Tongue (tissue), 2 donors: ENCODE measurements around the gene EXOC4. TPM values are rescaled to one million over a fixed set of nuclear protein-coding genes. Genes with fewer than 3 reads are reported as not detected.
A peak's percentile ranks its signal among the peaks of the same experiment; 100 is the strongest.

Source experiments
- DNase-seq: peaks from one replicate; pipeline ENCODE4 v3.0.0-alpha.2; 2015
- total RNA-seq: library from RNA; depleted of rRNA; stranded (reverse); fragments of >200 nt; gene quantifications from one replicate; pipeline ENCODE4 v1.2.3, GENCODE V29; 2014

EXOC4 gene
- total RNA-seq, 1 donor from 2014 or later = 140 TPM

DNA sequence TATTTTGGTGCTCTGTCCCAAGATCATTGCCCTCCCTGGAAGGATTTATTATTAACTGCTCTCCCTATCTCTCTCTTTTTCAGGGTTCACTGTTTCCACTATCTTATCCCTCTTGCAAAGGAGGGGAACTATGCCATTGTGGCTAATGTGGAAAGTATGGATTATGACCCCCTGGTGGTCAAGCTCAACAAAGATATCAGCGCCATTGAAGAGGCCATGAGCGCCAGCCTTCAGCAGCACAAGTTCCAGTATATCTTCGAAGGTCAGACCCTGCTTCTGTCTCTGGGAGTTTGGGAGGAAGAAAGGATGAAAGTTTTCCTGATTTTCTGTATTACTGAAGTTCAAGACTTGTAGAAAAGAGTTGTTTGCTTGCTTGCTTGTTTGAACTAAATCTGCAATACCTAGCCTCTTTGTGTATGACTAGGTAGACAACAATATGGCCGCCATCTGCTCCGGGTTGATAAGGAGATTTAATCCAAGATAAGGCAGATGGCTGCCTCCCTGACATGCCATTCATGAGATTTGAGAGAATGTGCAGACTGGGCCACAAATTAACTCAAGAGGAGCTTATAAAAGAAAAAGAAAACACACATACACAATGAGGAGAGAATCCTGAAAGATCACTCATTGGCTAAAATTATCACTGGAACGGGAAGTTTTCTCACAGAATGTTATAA lies 752.1 kb downstream of the EXOC4 start:
- no peak for DNase-seq

DNA sequence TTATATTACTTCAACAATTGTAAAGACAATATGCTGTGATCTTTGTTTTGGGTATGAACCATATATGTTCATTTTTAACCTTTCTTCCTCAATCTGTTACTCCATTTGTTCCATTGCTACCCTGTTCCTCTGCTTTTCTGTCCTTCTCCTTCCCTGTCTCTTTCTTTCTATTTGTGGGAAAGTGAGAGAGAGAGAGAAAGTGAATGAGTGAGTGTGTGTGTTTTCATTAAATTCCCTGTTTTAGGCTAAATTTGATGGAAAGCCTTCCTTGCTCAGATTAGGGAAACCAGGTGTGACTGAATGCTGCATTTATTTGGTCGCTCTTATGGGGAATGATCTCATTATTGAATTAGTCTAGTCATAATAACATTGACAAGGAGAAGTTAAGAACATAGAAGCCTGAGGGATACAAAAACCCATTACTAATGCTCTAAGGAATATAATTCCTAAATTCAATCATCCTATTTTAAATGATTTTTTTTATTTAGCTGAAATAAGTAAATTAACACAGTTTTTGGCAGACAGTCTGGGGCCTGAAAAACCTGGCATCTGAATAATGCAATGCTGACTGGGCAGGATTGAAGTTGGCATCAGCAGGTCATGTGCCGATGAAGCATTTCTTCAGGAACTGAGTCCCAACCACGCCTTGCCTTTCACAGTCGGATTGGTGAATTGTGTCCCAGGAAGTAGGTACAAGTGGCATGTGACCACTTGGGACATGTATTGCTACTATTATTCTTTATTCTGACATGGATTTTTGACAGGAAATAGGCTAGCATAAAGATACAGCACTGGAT lies 756.6 kb downstream of the EXOC4 start:
- no peak for DNase-seq

DNA sequence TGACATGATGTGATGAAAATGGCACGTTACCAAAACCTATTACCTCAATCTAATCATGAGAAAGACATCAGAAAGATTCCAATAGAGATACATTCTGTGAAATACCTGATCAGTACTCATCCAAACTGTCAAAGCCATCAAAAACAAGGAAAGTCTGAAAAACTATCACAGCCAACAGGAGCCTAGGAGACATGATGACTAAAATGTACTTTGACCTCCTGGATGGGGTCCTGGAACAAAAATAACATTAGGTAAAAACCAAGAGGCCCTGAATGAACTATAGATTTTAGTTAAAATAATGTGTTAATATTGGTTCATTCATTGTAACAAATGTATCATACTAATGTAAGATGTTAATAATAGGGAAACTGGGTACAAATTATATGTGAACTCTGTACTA lies 760.4 kb downstream of the EXOC4 start:
- no peak for DNase-seq

DNA sequence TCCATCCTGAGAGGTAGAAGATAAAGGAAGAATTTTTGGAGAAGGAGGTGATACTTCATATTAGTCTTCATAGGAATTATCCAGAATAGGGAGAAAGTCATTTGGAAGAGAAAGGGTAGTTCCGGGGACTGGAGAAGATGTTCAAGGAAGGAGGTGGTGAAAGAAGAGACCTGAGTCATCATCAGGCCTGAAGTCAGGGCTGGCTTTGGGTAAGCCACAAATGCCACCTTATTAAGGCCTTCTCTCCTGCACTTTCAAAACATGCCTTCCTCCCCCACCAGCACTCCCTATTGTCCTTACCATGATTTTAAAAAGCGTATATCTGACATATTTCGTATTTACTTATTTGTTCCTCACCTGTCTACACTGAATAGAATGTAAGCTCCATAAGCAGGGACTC lies 762.1 kb downstream of the EXOC4 start:
- DNase-seq = no peak

DNA sequence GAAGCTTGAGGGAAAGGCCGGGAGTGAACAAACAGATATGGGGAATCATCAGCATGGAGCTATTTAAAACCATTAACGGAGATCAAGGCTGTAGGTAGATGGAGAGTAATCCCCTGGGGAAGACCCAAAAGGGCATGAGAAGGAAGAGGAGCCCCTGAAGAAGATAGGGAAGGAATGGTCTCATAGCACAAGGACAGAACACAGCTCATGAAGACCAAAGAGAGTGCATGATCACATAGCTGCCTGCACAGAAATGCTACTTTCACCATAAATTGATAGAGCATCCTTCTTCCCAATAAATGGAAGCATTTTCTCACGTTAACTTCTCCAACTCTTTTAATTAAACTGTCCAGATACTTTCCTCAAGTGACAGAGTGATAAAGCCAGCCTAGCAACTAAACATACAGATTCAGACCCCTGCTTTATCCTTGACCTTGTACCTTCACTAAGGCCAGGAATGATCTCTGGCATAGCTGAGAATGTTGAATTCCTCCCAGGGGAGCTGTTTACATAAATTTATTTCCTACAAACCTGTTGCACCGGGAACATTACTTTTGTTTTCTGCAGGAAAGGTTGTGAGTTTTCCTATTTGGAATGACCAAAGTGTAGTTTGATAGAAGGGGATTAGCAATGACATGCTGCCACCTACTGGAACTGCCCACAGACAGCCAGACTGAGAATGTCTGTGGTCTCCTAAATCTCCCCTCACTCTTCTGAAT lies 763.5 kb downstream of the EXOC4 start:
- peak; percentile 70 for DNase-seq

DNA sequence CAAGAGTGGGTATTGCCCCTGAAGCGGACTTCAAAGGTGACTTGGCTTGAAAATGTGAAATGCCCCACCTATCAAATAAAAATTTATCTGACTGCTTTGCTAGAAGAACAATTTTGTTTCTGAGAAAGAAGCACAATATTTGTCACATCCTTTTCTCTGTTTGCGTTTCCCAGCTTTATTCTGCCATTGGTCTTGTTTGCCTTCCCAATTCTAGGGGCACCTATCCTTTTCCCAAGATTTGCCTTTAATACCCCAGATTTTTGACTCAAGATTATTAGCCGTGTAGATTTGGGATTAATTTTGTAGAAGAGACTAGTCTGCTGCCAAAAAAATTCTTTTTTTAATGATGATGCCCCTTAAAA lies 764.0 kb downstream of the EXOC4 start:
- no peak for DNase-seq

DNA sequence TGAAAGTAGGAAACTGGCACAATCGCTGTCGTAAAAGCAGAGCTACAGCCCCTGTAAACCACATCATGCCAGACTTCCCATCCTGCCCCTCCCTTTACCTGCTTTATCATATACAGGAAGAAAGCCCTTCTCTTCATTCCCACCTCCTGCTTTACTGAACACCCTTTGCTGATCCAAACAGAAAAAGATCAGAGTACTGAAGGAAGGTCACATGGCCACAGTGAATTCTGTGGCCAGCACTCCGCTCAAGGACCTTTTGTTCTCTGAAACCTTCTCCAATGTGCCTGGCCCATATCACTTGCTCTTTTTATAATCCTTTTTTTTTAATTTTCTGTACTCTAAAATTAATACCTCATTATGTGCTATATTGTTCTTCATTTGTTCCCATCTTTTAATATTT lies 765.4 kb downstream of the EXOC4 start:
- DNase-seq = no peak

DNA sequence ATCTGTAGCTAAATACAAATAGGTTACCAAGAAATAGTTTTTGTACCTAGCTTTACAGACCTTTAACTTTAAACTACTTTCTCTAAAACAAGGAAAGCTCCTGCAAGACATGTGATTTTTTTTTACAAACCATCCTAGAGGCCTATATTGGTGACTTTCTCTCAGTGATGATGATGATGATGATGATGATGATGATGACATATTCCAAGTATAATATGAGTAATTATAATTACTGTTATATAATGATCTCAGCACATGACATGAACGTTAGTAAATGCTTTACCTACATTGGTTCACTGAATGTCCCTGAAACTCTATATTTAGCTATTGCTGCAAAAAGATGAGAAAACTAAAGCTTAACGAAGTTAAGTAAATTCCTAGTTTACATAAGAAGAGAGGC lies 766.4 kb downstream of the EXOC4 start:
- DNase-seq = no peak

DNA sequence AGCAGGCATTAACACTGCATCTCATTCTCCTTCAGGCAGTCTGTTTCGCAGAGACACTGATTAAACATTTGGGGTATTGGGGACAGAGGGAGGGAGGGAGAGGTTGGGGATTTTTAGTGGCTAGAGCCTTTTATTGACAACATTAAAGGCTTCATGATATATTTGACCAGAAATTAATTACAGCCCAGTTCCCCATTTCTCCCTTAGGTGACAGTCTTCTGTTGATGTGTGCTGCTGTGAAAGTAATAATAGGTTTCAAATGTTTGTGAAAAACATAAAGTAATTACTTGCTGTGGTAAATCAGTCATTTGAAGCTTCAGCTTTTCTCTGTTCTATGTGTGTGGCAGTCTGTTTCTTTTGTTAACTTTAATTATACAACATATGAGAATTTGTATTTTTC lies 769.0 kb downstream of the EXOC4 start:
- no peak for DNase-seq

DNA sequence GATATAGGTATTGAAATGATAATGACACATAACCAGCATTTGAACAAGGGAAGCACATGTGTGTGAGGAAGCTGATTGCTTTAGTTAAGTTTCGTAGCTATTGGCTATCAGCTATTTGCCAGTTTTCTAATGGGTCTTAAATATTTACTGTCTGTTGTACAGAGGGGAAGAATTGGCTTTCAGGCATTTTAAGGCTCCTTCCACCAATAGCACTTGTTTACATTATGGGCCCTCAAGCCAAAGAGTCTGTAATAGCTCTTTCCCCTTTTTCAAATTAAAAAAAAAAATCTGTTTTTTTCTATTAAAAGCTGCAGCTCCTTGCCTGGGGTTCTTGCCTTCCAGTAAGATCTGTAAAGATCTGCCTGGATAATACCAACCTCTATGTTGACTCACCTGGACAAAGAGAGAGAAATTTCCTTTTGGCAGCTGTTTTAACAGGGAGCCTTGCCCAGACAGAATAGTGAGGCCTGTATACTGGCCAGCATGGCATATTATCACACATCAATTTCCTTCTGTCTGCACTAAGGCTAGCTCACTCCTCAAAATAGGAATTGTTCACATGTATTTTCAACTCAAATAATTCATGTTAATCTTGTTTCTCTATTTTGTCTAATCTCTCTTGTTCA lies 769.5 kb downstream of the EXOC4 start:
- DNase-seq = no peak

DNA sequence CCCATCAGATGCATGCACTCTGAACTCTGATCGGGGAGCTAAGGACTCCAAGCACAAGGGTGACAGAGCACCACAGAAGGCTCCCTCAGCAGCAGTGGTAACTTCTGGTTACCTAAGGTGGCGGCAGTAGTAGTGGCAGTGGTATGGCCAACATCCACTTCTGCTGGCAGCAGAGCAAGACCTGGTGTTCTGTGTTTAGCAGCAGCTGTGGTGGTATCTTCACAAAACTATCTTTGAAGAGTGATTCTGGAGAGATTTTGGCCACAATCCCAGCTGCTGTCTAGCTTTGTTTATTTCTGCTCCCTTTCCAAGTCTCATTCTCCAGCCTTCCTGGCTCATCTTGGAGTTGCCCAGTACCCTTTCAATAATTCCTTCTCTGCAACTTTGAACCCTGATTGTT lies 771.9 kb downstream of the EXOC4 start:
- DNase-seq = peak; percentile 69

DNA sequence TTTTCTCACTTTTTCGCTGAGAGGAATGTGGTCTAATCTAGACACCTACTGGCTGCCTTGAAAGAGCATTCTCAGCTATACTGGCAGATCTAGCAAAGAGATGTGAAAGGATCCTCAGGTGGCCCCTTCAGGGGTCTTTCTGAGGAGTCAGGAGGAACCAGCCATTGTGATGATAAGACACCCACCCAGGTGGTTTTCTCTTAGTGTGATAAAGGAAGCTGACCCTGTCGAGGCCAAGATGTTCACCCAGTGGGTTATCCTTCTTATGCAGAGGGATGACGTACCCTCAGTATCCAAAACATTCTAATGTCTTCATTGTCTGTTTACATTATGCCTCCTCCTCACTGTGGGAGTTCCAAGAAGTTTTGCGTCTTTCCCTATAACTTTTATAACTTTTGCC lies 776.0 kb downstream of the EXOC4 start:
- no peak for DNase-seq

DNA sequence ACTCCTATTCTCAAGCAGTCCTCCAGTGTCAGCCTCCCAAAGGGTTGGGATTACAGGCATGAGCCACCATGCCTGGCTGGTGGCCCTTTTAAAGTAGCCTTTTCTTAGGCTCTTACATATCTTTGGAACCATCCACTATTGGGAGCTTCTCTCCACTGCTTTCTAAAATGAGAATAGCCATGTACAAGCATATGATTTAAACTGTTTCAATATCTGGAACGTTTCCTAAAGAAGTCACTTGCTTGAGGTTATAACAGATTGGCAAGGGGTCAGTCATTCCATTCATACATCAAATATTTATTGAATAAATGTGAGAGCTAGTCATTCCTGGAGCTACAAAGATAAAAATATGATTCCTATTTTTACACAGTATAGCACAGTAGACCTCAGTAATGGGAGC lies 776.9 kb downstream of the EXOC4 start:
- DNase-seq = no peak

DNA sequence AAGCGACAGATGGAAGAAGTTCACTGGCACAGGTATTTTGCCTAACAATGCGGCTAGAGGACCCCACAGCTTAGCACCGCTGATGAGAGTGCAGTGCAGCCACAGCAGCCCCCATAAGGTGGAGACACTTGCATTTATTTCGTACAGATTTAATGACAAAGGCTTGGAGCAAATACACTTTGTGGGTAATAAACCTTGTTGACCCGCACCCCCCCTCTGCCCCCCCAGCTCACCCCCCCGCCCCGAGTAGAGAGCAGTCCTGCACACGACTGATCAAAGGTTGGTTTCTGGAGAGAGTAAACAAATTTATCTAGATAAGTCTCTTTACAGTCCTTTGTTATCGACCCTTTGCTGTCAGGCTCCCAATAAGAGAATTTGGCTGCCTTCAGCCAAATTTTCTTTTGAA lies 777.6 kb downstream of the EXOC4 start:
- DNase-seq = no peak

DNA sequence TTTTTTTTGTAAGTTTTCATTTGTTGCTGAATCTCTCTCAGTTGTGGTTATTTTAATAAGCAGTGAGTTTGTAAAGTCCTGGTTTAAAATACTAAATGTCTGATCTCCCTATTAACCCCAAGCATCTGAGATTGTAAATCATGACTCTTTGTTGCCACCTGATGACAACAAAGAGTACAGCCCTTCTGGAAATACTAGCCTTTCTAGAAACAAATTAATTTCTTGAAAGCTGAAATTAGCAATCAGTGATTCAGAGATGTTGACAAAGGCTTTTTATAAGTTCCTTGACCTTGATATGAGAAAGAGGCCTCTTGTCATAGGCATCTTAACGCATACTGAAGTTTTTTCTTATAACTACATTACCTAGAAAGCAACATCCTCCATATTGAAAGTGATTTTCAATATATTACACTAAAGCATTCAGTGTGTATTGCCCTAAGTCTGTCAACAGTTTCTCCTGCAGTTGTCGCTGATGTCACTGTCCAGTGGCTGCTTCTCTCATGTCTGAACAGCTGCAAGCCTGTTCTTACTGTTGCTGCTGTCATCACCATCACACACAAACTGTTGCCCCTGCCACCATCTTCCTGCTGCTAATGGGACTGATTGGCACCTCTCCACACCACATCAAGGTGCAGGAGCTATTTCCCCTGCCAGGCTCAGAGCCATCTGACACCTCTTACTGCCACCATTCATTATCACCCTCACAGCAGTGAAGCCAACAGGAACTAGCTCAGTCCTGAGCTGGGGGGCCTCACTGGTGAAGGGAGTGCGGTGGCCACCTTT lies 779.1 kb downstream of the EXOC4 start:
- DNase-seq = peak; percentile 90

DNA sequence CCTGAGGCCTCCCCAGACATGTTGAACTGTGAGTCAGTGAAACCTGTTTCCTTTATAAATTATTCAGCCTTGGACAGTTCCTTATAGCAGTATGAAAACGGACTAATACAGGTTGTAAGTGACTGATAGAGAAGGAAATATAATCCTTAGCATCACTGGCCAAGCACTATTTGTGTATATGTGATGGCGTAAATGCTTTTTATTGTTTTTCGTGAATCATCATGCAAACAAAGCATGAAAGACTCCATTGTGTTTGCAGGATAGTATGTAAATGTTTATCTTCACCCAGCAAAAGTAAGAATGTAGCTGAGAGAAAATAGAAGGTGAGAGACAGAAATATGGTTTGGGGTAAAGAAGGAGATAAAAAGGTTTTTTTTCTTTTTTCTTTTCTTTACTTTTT lies 781.8 kb downstream of the EXOC4 start:
- no peak for DNase-seq

DNA sequence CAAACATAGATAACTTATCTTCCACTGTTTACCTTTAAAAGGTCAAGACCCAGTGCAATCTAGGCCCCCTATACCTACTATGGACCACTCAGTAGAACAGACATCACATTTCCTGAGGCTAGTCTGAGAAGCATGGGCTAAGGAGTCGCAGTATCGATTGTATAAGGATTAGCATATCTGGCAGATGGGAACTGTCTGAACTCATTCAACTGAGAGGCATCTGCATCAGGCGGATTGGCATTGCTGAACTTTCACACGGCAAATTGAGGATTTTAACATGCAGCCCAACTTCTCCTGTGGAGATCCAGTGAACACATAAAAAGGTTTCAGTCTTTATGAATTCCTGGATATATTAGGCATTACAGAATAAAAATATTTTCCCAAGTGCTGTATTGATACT lies 785.1 kb downstream of the EXOC4 start:
- no peak for DNase-seq

DNA sequence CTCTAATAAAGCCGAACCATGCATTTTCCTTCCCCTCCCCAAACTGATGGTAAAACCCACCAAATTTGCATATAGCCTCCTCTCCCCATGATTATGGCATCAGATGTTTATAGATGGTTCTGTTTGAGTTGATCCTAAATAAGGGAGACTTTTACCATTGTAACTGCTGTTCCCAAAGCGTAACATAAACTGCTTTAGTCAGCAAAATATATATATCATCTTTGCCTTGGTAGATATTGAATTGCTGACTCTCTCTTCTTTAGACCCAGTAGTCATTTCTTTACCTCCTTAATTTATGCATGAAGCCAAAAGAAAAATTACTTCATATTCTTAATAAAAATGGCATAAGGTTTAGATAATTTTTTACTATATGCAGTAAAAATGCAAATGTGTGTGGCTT lies 788.1 kb downstream of the EXOC4 start:
- DNase-seq = no peak

DNA sequence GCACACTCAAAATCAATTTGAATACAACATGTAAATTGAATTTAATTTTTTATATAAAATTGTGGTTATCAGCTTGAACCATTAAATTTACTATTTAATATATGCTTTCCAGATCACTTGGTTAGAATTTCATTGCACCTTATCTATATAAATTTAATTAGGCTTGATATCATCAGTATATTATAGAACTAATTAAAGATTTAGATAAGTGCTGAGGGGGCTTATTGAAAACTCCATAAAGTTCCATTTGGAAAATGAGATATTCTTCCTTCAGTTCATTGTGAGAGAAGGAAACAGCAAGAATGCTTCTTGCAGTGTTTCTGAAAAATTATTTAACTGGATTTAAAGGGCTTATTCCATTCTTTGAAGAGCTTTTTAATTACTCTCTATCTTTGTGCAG lies 788.6 kb downstream of the EXOC4 start:
- no peak for DNase-seq

DNA sequence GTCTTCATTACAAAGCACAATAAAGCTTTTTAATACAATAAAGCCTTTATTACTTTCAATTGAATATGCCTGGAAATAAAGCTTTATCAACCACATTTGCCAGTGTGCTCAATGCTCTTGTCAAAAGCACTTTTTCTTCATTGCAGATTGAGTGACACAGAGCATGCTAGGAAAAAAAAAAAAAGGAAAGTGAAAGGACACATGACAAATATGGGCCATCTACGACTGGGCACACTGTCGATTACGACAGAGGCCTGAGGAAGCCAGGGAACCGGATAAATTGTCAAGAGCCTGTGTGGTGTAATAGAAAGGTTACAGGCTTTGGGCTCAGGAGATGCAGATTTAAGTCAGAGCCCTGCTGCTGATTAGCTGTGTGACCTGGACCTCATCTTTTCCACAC lies 789.4 kb downstream of the EXOC4 start:
- no peak for DNase-seq

DNA sequence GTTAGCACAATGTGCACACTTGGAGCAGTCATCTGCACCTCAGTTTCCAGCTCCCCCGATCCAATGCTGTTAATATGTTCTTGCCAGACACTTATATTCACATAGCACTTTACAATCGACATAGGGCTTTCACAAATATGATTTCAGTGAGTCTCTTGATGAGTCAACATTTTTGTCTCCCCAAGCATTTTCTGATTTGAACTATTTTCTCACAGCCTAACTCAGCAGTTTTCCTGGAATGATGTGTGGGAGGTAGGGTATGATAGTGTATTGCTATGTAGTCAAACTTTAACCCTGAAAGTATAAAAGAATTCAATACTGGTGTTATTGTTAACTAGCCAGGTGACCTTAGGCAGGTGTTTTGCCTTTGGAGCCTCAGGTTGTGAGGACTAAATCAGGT lies 791.8 kb downstream of the EXOC4 start:
- no peak for DNase-seq

DNA sequence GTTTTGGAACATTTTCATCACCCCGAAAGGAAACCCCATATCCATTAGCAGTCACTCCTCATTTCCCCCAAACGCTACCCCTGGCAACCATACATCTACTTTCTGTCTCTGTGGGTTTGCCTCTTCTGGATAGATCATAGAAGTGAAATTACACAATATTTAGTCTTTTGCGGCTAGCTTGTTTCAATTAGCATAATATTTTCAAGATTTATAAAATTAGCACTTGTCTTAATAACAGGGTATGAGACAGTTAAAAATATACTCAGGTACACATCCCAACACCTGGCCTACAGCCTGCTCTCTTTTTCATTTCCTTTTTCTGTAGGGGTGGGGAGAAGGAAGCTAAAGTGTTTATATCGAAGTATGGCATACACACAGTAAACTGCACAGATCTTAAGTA lies 792.8 kb downstream of the EXOC4 start:
- DNase-seq = no peak
